IMR-90 (cell line): ENCODE data around the gene EFNA5. TPM values are rescaled to one million over a fixed set of nuclear protein-coding genes. Genes with fewer than 3 reads are reported as not detected.

Source experiments
- ATAC-seq: fragments of 200-7000 bp; cut with Tn5 transposase; 2 replicates; pipeline ENCODE4 v1.9.1; 2020; ENCODE audit warnings: low read depth, mild to moderate bottlenecking, moderate library complexity
- BruUV-seq: library from RNA; stranded (reverse); fragments of 400-500 nt; replicated peaks from 2 replicates; lab custom pipeline; 2021; lab: Mats Ljungman, UMichigan
- CTCF ChIA-PET: fragments of 300-600 bp; formaldehyde crosslinking; extraction: SDS; loops from one replicate; lab custom pipeline; 2021; ENCODE audit warnings: antibody characterized with exemption; lab: Yijun Ruan, JAX
- POLR2A ChIA-PET: fragments of 300-600 bp; sonication (Branson Sonifier 250); formaldehyde crosslinking; loops from one replicate; lab custom pipeline; 2022; ENCODE audit warnings: antibody characterized with exemption; ENCODE audit not compliant: unreplicated experiment; lab: Charles Lee
- DNase-seq: peaks from one replicate; pipeline ENCODE4 v3.0.0; 2013
- H2AFZ ChIP-seq: replicated peaks from 2 replicates; pipeline ENCODE3; 2013; ENCODE audit warnings: low read length, mild to moderate bottlenecking; ENCODE audit not compliant: poor library complexity
- H2AK5ac ChIP-seq: 2 replicates; pipeline ENCODE4 v1.6.1; 2013; ENCODE audit warnings: low read depth, low read length, inconsistent platforms
- H2AK9ac ChIP-seq: replicated peaks from 2 replicates; pipeline ENCODE3; 2013; ENCODE audit warnings: mild to moderate bottlenecking, low read depth, low read length, moderate library complexity; ENCODE audit not compliant: poor library complexity
- H2BK120ac ChIP-seq: 2 replicates; pipeline ENCODE4 v1.6.1; 2013; ENCODE audit warnings: low read depth, low read length, inconsistent platforms
- H2BK15ac ChIP-seq: 3 replicates; pipeline ENCODE4 v1.6.1; 2013; ENCODE audit warnings: low read depth, low read length, inconsistent platforms
- H2BK20ac ChIP-seq: 2 replicates; pipeline ENCODE4 v1.6.1; 2013; ENCODE audit warnings: low read depth, mild to moderate bottlenecking, inconsistent platforms, low read length, moderate library complexity
- H2BK5ac ChIP-seq: 2 replicates; pipeline ENCODE4 v1.6.1; 2013; ENCODE audit warnings: mild to moderate bottlenecking, low read depth, low read length, inconsistent platforms; ENCODE audit not compliant: poor library complexity, severe bottlenecking
- H3K14ac ChIP-seq: replicated peaks from 2 replicates; pipeline ENCODE4 v1.6.1; 2013; ENCODE audit warnings: low read depth, low read length, inconsistent platforms
- H3K18ac ChIP-seq: 2 replicates; pipeline ENCODE4 v1.6.1; 2013; ENCODE audit warnings: low read depth, low read length, control low read depth
- H3K23ac ChIP-seq: 2 replicates; pipeline ENCODE4 v1.6.1; 2013; ENCODE audit warnings: low read depth, low read length, inconsistent platforms
- H3K27ac ChIP-seq: 2 replicates; pipeline ENCODE4 v1.5.1; 2013; ENCODE audit warnings: mild to moderate bottlenecking, control low read depth, low read length; ENCODE audit not compliant: insufficient read depth
- H3K27me3 ChIP-seq: 2 replicates; pipeline ENCODE4 v1.6.1; 2013; ENCODE audit warnings: low read length; ENCODE audit not compliant: control insufficient read depth, insufficient read depth
- H3K36me3 ChIP-seq: 2 replicates; pipeline ENCODE4 v1.6.1; 2013; ENCODE audit warnings: low read length, mixed read lengths; ENCODE audit not compliant: control insufficient read depth, insufficient read depth
- H3K4ac ChIP-seq: 2 replicates; pipeline ENCODE4 v1.6.1; 2013; ENCODE audit warnings: low read depth, low read length, inconsistent platforms
- H3K4me1 ChIP-seq: 2 replicates; pipeline ENCODE4 v1.6.1; 2013; ENCODE audit warnings: low read length, mixed read lengths; ENCODE audit not compliant: control insufficient read depth, insufficient read depth
- H3K4me2 ChIP-seq: 2 replicates; pipeline ENCODE4 v1.6.1; 2013; ENCODE audit warnings: low read depth, mild to moderate bottlenecking, control low read depth, low read length, moderate library complexity
- H3K4me3 ChIP-seq: 2 replicates; pipeline ENCODE4 v1.5.1; 2013; ENCODE audit warnings: low read depth, mild to moderate bottlenecking, control low read depth, low read length, moderate library complexity; ENCODE audit not compliant: insufficient read depth
- H3K56ac ChIP-seq: 2 replicates; pipeline ENCODE4 v1.6.1; 2013; ENCODE audit warnings: low read length, inconsistent platforms; ENCODE audit not compliant: insufficient read depth; ENCODE audit errors: extremely low read depth
- H3K79me1 ChIP-seq, 2 experiments: 2 replicates each; pipeline ENCODE4 v1.6.1; 2013; ENCODE audit warnings: low read length in 2 of 2, inconsistent platforms in 1 of 2, low read depth in 1 of 2
- H3K9ac ChIP-seq: 2 replicates; pipeline ENCODE4 v1.6.1; 2013; ENCODE audit warnings: low read depth, low read length, control low read depth
- H3K9me1 ChIP-seq: 2 replicates; pipeline ENCODE4 v1.6.1; 2013; ENCODE audit warnings: low read length, inconsistent platforms; ENCODE audit not compliant: insufficient read depth
- H3K9me3 ChIP-seq: 2 replicates; pipeline ENCODE4 v1.6.1; 2013; ENCODE audit warnings: low read length; ENCODE audit not compliant: control insufficient read depth, insufficient read depth
- H4K20me1 ChIP-seq: 2 replicates; pipeline ENCODE4 v1.6.1; 2013; ENCODE audit warnings: low read length, inconsistent platforms; ENCODE audit not compliant: insufficient read depth
- H4K5ac ChIP-seq: 2 replicates; pipeline ENCODE4 v1.6.1; 2013; ENCODE audit warnings: mild to moderate bottlenecking, low read depth, low read length, control low read depth
- H4K8ac ChIP-seq, 2 experiments: 2 replicates each; pipeline ENCODE4 v1.6.1; 2013; ENCODE audit warnings: low read depth in 2 of 2, low read length in 2 of 2, control low read depth in 1 of 2, inconsistent platforms in 1 of 2
- H4K91ac ChIP-seq: 2 replicates; pipeline ENCODE4 v1.6.1; 2013; ENCODE audit warnings: low read depth, low read length, inconsistent platforms; ENCODE audit not compliant: insufficient read depth
- CHD1 ChIP-seq: IDR thresholded peaks from 2 replicates; pipeline ENCODE4 v1.6.1; 2012; ENCODE audit warnings: low read depth, low read length, improper control_type of control experiment
- MAZ ChIP-seq: IDR thresholded peaks from 2 replicates; pipeline ENCODE4 v1.6.1; 2012; ENCODE audit warnings: low read depth, mild to moderate bottlenecking, low read length, improper control_type of control experiment, moderate library complexity, borderline replicate concordance
- MXI1 ChIP-seq: IDR thresholded peaks from 2 replicates; pipeline ENCODE4 v1.6.1; 2012; ENCODE audit warnings: low read depth, mild to moderate bottlenecking, low read length, moderate library complexity, borderline replicate concordance
- POLR2A ChIP-seq: IDR thresholded peaks from 2 replicates; pipeline ENCODE4 v1.6.1; 2012; ENCODE audit warnings: mild to moderate bottlenecking, low read depth, low read length
- RAD21 ChIP-seq: IDR thresholded peaks from 2 replicates; pipeline ENCODE4 v1.6.1; 2012; ENCODE audit warnings: low read length, improper control_type of control experiment
- RCOR1 ChIP-seq: IDR thresholded peaks from 2 replicates; pipeline ENCODE4 v1.6.1; 2012; ENCODE audit warnings: mild to moderate bottlenecking, low read length, improper control_type of control experiment; ENCODE audit not compliant: insufficient replicate concordance
- RFX5 ChIP-seq: IDR thresholded peaks from 2 replicates; pipeline ENCODE4 v1.8.0; 2012; ENCODE audit warnings: low read depth, mild to moderate bottlenecking, low read length, moderate library complexity
- SMC3 ChIP-seq: fragments of 150-350 bp; IDR thresholded peaks from 2 replicates; pipeline ENCODE4 v1.6.1; 2016; ENCODE audit warnings: low read depth, mild to moderate bottlenecking, antibody characterized with exemption, low read length, moderate library complexity
- WGBS, 2 experiments: methylation state at CpG; one replicate each; pipeline versions ENCODE4 v1.1.5 to v1.1.7; 2013; ENCODE audit warnings: missing lambda C conversion rate in 2 of 2; ENCODE audit not compliant: insufficient read length in 1 of 2; ENCODE audit errors: extremely low coverage in 2 of 2; 5-methylcytosine and 5-hydroxymethylcytosine counted together
- dilution Hi-C: fragments of 300-500 bp; cut with HindIII; formaldehyde crosslinking; loops from one replicate; pipeline ENCODE4 v1.14.3; 2018; ENCODE audit warnings: low sequenced_read_pairs; ENCODE audit not compliant: unreplicated experiment
- in situ Hi-C: fragments of 300-500 bp; cut with MboI; formaldehyde crosslinking; loops from 3 replicates; pipeline ENCODE4 v1.14.3; 2019; ENCODE audit warnings: low sequenced_read_pairs, inconsistent platforms, mixed read lengths
- intact Hi-C: fragments of 100-400 bp; cut with micrococcal nuclease; formaldehyde crosslinking; loops from 2 replicates; pipeline ENCODE4 v1.10.0; 2022
- polyA plus RNA-seq, 3 experiments: library from polyadenylated mRNA; depleted of rRNA; stranded (reverse); fragments of >200 nt; gene quantifications; 2 replicates each; pipeline ENCODE4 v1.2.3, GENCODE V29; 2012; ENCODE audit warnings: low replicate concordance in 1 of 3
- total RNA-seq: library from RNA; depleted of rRNA; stranded (reverse); fragments of >200 nt; gene quantifications from 2 replicates; pipeline ENCODE4 v1.2.3, GENCODE V29; 2012
- TF ChIP-seq, protein P1 (sequence below): conservative IDR thresholded peaks from 2 replicates; pipeline ENCODE4 v1.5.1; 2012; ENCODE audit warnings: mild to moderate bottlenecking, low read depth, low read length, improper control_type of control experiment
- TF ChIP-seq, protein P2 (sequence below): fragments of 150-350 bp; IDR thresholded peaks from 2 replicates; pipeline ENCODE4 v1.6.1; 2016; ENCODE audit warnings: low read depth, mild to moderate bottlenecking, low read length, moderate library complexity, borderline replicate concordance

Gene EFNA5
- total and polyA plus RNA-seq, 2 of the 4 experiments (the other 2 are of a cell fraction): 1.5 to 1.6 TPM

DNA sequence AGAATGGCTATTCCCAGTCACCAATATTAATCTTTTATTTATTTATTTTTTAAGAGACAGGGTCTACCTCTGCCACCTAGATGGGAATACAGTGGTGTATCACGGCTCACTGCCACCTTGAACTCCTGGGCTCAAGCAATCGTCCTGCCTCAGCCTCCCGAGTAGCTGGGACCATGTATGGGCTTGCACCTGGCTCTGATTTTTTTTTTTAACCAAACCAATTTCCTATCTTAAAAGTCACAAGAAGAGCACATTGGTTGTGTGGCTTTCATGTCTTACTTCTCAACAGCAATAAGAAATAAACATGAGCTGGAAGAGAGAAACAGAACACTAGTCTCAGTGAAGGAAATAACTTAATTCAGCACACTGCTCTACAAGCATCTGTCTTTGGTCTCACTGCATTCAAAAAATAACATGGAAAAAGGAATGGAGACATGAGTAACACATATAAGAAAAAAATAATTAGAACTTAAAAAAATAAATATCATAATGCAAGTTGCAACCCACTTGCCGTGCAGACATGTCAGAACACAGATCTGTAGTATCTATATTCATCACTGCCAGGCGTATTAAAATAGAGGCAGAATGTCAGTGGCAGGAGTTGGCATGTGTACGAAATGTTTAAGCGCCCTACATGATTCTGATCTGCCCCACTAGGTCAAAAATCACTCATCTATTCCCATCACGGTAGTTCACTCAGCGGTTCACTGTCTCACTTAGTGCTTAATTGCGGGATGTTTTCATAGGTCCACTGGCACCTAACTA lies 66.4 kb downstream of the EFNA5 start:
- WGBS, 2 experiments: 83% methylated on average over 2 of the region's 10 CpGs; no CpG with 5 or more reads in 1 of the 2 experiments
- H3K4me2 ChIP-seq: no peak overlapping the region
- H3K4me1 ChIP-seq: 0 out of 2 replicates have a peak, but pooled peaks cover 2% of the 10 kb centered on the region
- dilution Hi-C loops: no loop called here
- no peak overlapping the region for H3K4ac ChIP-seq
- H3K18ac ChIP-seq: no peak overlapping the region
- H3K23ac ChIP-seq: no peak overlapping the region
- DNase-seq: no peak
- no peaks in the 10 kb centered on the region for H3K9me1 ChIP-seq
- H3K79me1 ChIP-seq: no peaks in the 10 kb centered on the region; a peak in 1 of 4 replicates
- H2BK5ac ChIP-seq: no peak overlapping the region
- no peak overlapping the region for H2AK5ac ChIP-seq
- no peak overlapping the region for H4K8ac ChIP-seq
- POLR2A ChIA-PET: no interaction called here
- H4K91ac ChIP-seq: no peak overlapping the region
- no peak for ATAC-seq
- H3K27ac ChIP-seq: no peak overlapping the region
- no peaks in the 10 kb centered on the region for H4K20me1 ChIP-seq
- H2AFZ ChIP-seq: no peak overlapping the region
- BruUV-seq: no TSS peak
- no peak overlapping the region for H2BK15ac ChIP-seq
- intact Hi-C loops: no loop called here
- no peaks in the 10 kb centered on the region; the same call in 1 of the 2 replicates for H3K27me3 ChIP-seq
- CTCF ChIA-PET: interaction anchor here (0.6 kb wide), 2 partner anchors 32 to 495 kb away, joined by 3 to 6 read pairs; no protein-coding TSS in a partner anchor
- no peaks in the 10 kb centered on the region for H3K9me3 ChIP-seq
- no peak overlapping the region for H3K9ac ChIP-seq
- no peak overlapping the region for H2BK20ac ChIP-seq
- H4K5ac ChIP-seq: no peak overlapping the region
- in situ Hi-C loops: no loop called here
- H2AK9ac ChIP-seq: no peak overlapping the region
- H2BK120ac ChIP-seq: no peak overlapping the region
- TF ChIP-seq, protein P1, sequence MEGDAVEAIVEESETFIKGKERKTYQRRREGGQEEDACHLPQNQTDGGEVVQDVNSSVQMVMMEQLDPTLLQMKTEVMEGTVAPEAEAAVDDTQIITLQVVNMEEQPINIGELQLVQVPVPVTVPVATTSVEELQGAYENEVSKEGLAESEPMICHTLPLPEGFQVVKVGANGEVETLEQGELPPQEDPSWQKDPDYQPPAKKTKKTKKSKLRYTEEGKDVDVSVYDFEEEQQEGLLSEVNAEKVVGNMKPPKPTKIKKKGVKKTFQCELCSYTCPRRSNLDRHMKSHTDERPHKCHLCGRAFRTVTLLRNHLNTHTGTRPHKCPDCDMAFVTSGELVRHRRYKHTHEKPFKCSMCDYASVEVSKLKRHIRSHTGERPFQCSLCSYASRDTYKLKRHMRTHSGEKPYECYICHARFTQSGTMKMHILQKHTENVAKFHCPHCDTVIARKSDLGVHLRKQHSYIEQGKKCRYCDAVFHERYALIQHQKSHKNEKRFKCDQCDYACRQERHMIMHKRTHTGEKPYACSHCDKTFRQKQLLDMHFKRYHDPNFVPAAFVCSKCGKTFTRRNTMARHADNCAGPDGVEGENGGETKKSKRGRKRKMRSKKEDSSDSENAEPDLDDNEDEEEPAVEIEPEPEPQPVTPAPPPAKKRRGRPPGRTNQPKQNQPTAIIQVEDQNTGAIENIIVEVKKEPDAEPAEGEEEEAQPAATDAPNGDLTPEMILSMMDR: no peak
- TF ChIP-seq RCOR1 (no peak), POLR2A (no peak), CHD1 (no peak), SMC3 (no peak), MAZ (no peak), RFX5 (no peak), RAD21 (no peak), MXI1 (no peak)
- TF ChIP-seq, protein P2, sequence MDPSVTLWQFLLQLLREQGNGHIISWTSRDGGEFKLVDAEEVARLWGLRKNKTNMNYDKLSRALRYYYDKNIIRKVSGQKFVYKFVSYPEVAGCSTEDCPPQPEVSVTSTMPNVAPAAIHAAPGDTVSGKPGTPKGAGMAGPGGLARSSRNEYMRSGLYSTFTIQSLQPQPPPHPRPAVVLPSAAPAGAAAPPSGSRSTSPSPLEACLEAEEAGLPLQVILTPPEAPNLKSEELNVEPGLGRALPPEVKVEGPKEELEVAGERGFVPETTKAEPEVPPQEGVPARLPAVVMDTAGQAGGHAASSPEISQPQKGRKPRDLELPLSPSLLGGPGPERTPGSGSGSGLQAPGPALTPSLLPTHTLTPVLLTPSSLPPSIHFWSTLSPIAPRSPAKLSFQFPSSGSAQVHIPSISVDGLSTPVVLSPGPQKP: no peak
- H3K36me3 ChIP-seq: no peaks in the 10 kb centered on the region
- H3K4me3 ChIP-seq: no peak overlapping the region
- H3K56ac ChIP-seq: no peak overlapping the region
- no peak overlapping the region for H3K14ac ChIP-seq
